HCT116 (cell line): ENCODE data around the gene CAMK2G. TPM values are rescaled to one million over a fixed set of nuclear protein-coding genes. Genes with fewer than 3 reads are reported as not detected.

Source experiments
- ATAC-seq: fragments of 200-7000 bp; cut with Tn5 transposase; 2 replicates; pipeline ENCODE4 v1.9.1; 2020; ENCODE audit warnings: mild to moderate bottlenecking, moderate library complexity
- BruUV-seq: library from RNA; stranded (reverse); fragments of 400-500 nt; replicated peaks from 2 replicates; lab custom pipeline; 2021; lab: Mats Ljungman, UMichigan
- CTCF ChIA-PET: fragments of 300-600 bp; sonication (Branson Sonifier 250); formaldehyde crosslinking; loops from one replicate; lab custom pipeline; 2021; ENCODE audit warnings: antibody characterized with exemption; lab: Charles Lee
- POLR2A ChIA-PET: fragments of 300-600, 350-600 bp; sonication (Branson Sonifier 250); formaldehyde crosslinking; loops from one replicate; lab custom pipeline; 2021; ENCODE audit warnings: antibody characterized with exemption; lab: Charles Lee
- RAD21 ChIA-PET, 2 experiments: fragments of 300-600 bp; sonication (Branson Sonifier 250); formaldehyde crosslinking; loops; one replicate each; lab custom pipeline; 2023; ENCODE audit warnings: low total read pairs in 2 of 2; ENCODE audit not compliant: uncharacterized antibody in 2 of 2, unreplicated experiment in 2 of 2, low non-redundant PET in 1 of 2; lab: Charles Lee
- DNase-seq: peaks from one replicate; pipeline ENCODE4 v3.0.0-alpha.2; 2010; ENCODE audit warnings: low read depth, low spot score
- H2AFZ ChIP-seq: fragments of 200-600 bp; shearing (Covaris generic), sonication (generic); 2 replicates; pipeline ENCODE4 v1.6.1; 2017; ENCODE audit warnings: low read depth, mixed run types, mixed read lengths, antibody characterized with exemption, low read length; ENCODE audit not compliant: poor library complexity, severe bottlenecking
- H3K27ac ChIP-seq: 2 replicates; pipeline ENCODE4 v1.5.1; 2012; ENCODE audit warnings: low read depth, low read length
- H3K27me3 ChIP-seq: fragments of 200-600 bp; sonication (generic); 2 replicates; pipeline ENCODE4 v1.6.1; 2016; ENCODE audit warnings: mixed run types, low read length, mixed read lengths; ENCODE audit not compliant: insufficient read depth
- H3K36me3 ChIP-seq, 2 experiments: fragments of 200-500 bp in 1 of 2; fragments of 200-600 bp in 1 of 2; sonication (Bioruptor generic) in 1 of 2; sonication (generic) in 1 of 2; 2 replicates each; pipeline versions ENCODE4 v1.5.1 to v1.6.1; 2014 to 2016; ENCODE audit warnings: low read length in 2 of 2, inconsistent platforms in 1 of 2, mixed read lengths in 1 of 2, mixed run types in 1 of 2; ENCODE audit not compliant: insufficient read depth in 2 of 2, control insufficient read depth in 1 of 2
- H3K4me1 ChIP-seq, 2 experiments: fragments of 200-600 bp in 1 of 2; sonication (generic) in 1 of 2; 2 replicates each; pipeline versions ENCODE4 v1.5.1 to v1.6.1; 2012 to 2017; ENCODE audit warnings: low read length in 2 of 2, inconsistent platforms in 1 of 2, mild to moderate bottlenecking in 1 of 2, mixed read lengths in 1 of 2, mixed run types in 1 of 2, moderate library complexity in 1 of 2; ENCODE audit not compliant: insufficient read depth in 2 of 2, control insufficient read depth in 1 of 2
- H3K4me2 ChIP-seq: fragments of 200-600 bp; sonication (generic); 2 replicates; pipeline ENCODE4 v1.6.1; 2017; ENCODE audit warnings: mixed run types, low read length, mixed read lengths
- H3K4me3 ChIP-seq, 2 experiments: fragments of 200-600 bp in 1 of 2; sonication (generic) in 1 of 2; replicated peaks in 1 of 2; 2 replicates each; pipeline ENCODE4 v1.5.1; 2011 to 2016; ENCODE audit warnings: low read length in 2 of 2, control low read depth in 1 of 2, low read depth in 1 of 2, mild to moderate bottlenecking in 1 of 2, mixed read lengths in 1 of 2, mixed run types in 1 of 2
- H3K79me2 ChIP-seq: fragments of 200-600 bp; sonication (generic); 2 replicates; pipeline ENCODE4 v1.6.1; 2017; ENCODE audit warnings: mild to moderate bottlenecking, mixed run types, low read length, moderate library complexity, mixed read lengths; ENCODE audit not compliant: insufficient read depth
- H3K9ac ChIP-seq: fragments of 200-600 bp; sonication (generic); 2 replicates; pipeline ENCODE4 v1.6.1; 2016; ENCODE audit warnings: low read length, mixed read lengths
- H3K9me2 ChIP-seq: fragments of 200-600 bp; sonication (generic), shearing (Covaris generic); 2 replicates; pipeline ENCODE4 v1.6.1; 2017; ENCODE audit warnings: mixed run types, mild to moderate bottlenecking, moderate library complexity; ENCODE audit not compliant: insufficient read depth
- H3K9me3 ChIP-seq, 2 experiments: fragments of 200-500 bp in 1 of 2; fragments of 200-600 bp in 1 of 2; sonication (Bioruptor generic) in 1 of 2; sonication (generic) in 1 of 2; 2 replicates each; pipeline ENCODE4 v1.6.1; 2014 to 2017; ENCODE audit warnings: low read length in 2 of 2, mixed read lengths in 2 of 2, inconsistent platforms in 1 of 2, low read depth in 1 of 2, mild to moderate bottlenecking in 1 of 2, mixed run types in 1 of 2, moderate library complexity in 1 of 2; ENCODE audit not compliant: control insufficient read depth in 1 of 2, insufficient read depth in 1 of 2
- H4K20me1 ChIP-seq: fragments of 200-600 bp; sonication (generic), shearing (Covaris generic); 2 replicates; pipeline ENCODE4 v1.6.1; 2017; ENCODE audit warnings: mixed run types, mild to moderate bottlenecking, moderate library complexity; ENCODE audit not compliant: insufficient read depth
- ATF3 ChIP-seq: IDR thresholded peaks from 2 replicates; pipeline ENCODE4 v1.6.1; 2012
- CBX3 ChIP-seq: IDR thresholded peaks from 2 replicates; pipeline ENCODE4 v1.6.1; 2012; ENCODE audit warnings: low read depth
- CEBPB ChIP-seq: IDR thresholded peaks from 2 replicates; pipeline ENCODE4 v1.6.1; 2012; ENCODE audit warnings: low read depth
- CTCF ChIP-seq, 3 experiments: fragments of 200-600 bp in 1 of 3; sonication (generic) in 1 of 3; IDR thresholded peaks in 2 of 3; conservative IDR thresholded peaks in 1 of 3; 2 replicates each; pipeline ENCODE4 v1.5.1; 2012 to 2017; ENCODE audit warnings: low read depth in 2 of 3, low read length in 2 of 3, antibody characterized with exemption in 1 of 3, borderline replicate concordance in 1 of 3, control low read depth in 1 of 3, mild to moderate bottlenecking in 1 of 3, mixed read lengths in 1 of 3, mixed run types in 1 of 3, moderate library complexity in 1 of 3; ENCODE audit not compliant: insufficient read depth in 1 of 3
- EZH2 ChIP-seq: fragments of 200-600 bp; sonication (generic); IDR thresholded peaks from 2 replicates; pipeline ENCODE4 v1.6.1; 2017; ENCODE audit warnings: antibody characterized with exemption, mixed run types
- MAX ChIP-seq: IDR thresholded peaks from 2 replicates; pipeline ENCODE4 v1.6.1; 2012
- POLR2AphosphoS5 ChIP-seq: IDR thresholded peaks from 2 replicates; pipeline ENCODE4 v1.6.1; 2011; ENCODE audit warnings: mild to moderate bottlenecking, low read depth, low read length, moderate library complexity
- SIN3A ChIP-seq: IDR thresholded peaks from 2 replicates; pipeline ENCODE4 v1.6.1; 2012; ENCODE audit warnings: low read depth
- ZNF274 ChIP-seq: fragments of 200-500 bp; sonication (Bioruptor generic); IDR thresholded peaks from 2 replicates; pipeline ENCODE4 v1.6.1; 2014; ENCODE audit warnings: mild to moderate bottlenecking, low read depth, low read length, inconsistent platforms
- intact Hi-C: fragments of 100-400 bp; cut with micrococcal nuclease; formaldehyde crosslinking; loops from 2 replicates; pipeline ENCODE4 v1.10.0; 2022
- total RNA-seq: library from RNA; stranded (reverse); gene quantifications from one replicate; pipeline ENCODE4 v1.2.1, GENCODE V29; 2021; ENCODE audit not compliant: unreplicated experiment

The CAMK2G gene
- total RNA-seq, 1 experiment from 2014 or later: 28.3 TPM

GRCh38 chr10:73791871-73792400 lies 82.4 kb downstream of the CAMK2G start:
- Histone ChIP-seq H3K4me3 (no peak overlapping the region), H3K36me3 (peaks cover 14 to 26% of the 10 kb centered on the region in 2 experiments)
- TF ChIP-seq POLR2AphosphoS5: no peak
- TF ChIP-seq, all 23 proteins: peak for 0
- ATAC-seq (no peak), DNase-seq (no peak)
- ChIA-PET CTCF (no interaction called here), RAD21 (no interaction called here), POLR2A (no interaction called here)
- H2AFZ ChIP-seq: no peak overlapping the region
- H4K20me1 ChIP-seq: no peaks in the 10 kb centered on the region
- no peaks in the 10 kb centered on the region for H3K9me2 ChIP-seq
- no peaks in the 10 kb centered on the region for H3K27me3 ChIP-seq
- no peak overlapping the region for H3K9ac ChIP-seq
- intact Hi-C loops: no loop called here
- no peak overlapping the region for H3K4me2 ChIP-seq
- no peak overlapping the region for H3K27ac ChIP-seq
- H3K4me1 ChIP-seq: no peaks in the 10 kb centered on the region
- H3K9me3 ChIP-seq: no peaks in the 10 kb centered on the region
- H3K79me2 ChIP-seq: peaks cover 4% of the 10 kb centered on the region
- no TSS peak for BruUV-seq

- Histone ChIP-seq H3K27ac (no peak overlapping the region), H4K20me1 (no peaks in the 10 kb centered on the region), H3K9ac (no peak overlapping the region), H3K9me2 (no peaks in the 10 kb centered on the region), H3K4me3 (no peak overlapping the region), H3K27me3 (no peaks in the 10 kb centered on the region), H3K9me3 (no peaks in the 10 kb centered on the region), H3K79me2 (peaks cover 12% of the 10 kb centered on the region), H3K4me2 (no peak overlapping the region), H2AFZ (no peak overlapping the region), H3K4me1 (peaks cover 0 to 6% of the 10 kb centered on the region in 2 experiments; a peak in 2 of 4 replicates), H3K36me3 (peaks cover 14 to 26% of the 10 kb centered on the region in 2 experiments)
- no TSS peak for BruUV-seq
- ChIA-PET RAD21 (no interaction called here), POLR2A (no interaction called here), CTCF (no interaction called here)
- TF ChIP-seq EZH2 (no peak), ZNF274 (no peak), CBX3 (no peak), SIN3A (no peak), CTCF (IDR thresholded peaks at IDR 0.05 in 2 of 3, conservative IDR thresholded peaks at IDR 0.05 in 1 of 3; ENCODE audit: borderline replicate concordance in 1 of 3, insufficient read depth in 1 of 3, low read depth in 2 of 3, low read length in 2 of 3) (no peak), MAX (no peak), ATF3 (no peak), CEBPB (no peak)
- no peak for DNase-seq
- intact Hi-C loops: no loop called here
- ATAC-seq: no peak
These were observed 83.3 kb downstream of the CAMK2G start for GRCh38 chr10:73790886-73791625.
